ENCODE results near the gene DCHS2.

DCHS2 gene

DNA sequence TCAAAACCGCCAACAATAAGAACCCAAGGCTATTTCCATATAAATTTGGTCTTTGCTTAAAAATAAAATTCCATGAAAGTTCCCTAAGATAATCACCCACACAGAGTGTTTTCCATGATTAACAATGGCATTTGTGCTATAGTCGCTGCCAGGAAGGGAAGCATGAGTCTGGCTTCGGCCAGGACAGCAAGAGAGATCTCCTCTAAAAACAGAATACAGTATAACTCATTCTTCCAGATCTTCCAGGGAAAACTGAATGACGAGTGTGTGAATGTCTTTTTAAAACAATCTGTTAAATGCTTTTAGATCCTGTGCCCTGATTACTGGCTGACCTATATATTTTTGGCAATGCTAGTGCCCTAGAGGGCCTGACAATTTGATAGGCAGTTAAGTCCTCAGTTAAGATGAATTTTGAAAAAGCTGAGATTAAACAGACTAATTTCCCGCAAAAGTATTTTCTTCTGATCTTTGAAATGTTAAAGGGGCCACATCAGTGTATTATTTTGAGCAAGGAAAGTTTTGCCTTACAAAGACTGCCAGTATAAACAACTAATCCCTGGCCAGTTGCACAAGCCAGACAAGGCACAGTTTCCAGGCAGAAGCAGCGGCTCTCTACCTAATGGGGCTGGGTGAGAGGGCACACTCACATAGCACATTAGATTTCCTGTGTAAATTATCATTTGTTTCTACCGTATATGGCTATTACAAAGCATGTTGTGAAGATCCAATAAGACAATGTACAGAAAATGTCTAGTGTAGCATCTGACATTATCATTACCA, 127.3 kb downstream of the DCHS2 start:
- Histone ChIP-seq H2AFZ (ENCODE audit: low read depth, low read length) (no peak overlapping the region), H4K8ac (ENCODE audit: low read length) (no peak overlapping the region), H3K9me3 (ENCODE audit: control insufficient read depth, low read length) (no peaks in the 10 kb centered on the region), H3K18ac (ENCODE audit: low read depth in 1 of 2, low read length in 2 of 2) (no peak overlapping the region), H2AK5ac (ENCODE audit: low read length, severe bottlenecking) (no peak overlapping the region), H2BK15ac (ENCODE audit: low read depth, poor library complexity, severe bottlenecking) (no peak overlapping the region), H3K23ac (ENCODE audit: low read length in 2 of 2) (no peak overlapping the region), H3K4me2 (ENCODE audit: low read length, poor library complexity, severe bottlenecking) (no peak overlapping the region), H4K91ac (ENCODE audit: low read length) (no peak overlapping the region), H3K4ac (ENCODE audit: low read depth in 1 of 2, low read length in 2 of 2) (no peak overlapping the region), H3K4me1 (ENCODE audit: control insufficient read depth, insufficient read depth, low read depth, low read length) (no peaks in the 10 kb centered on the region), H3K27me3 (ENCODE audit: control insufficient read depth in 1 of 2, insufficient read depth in 1 of 2, low read length in 2 of 2) (peaks cover 0 to 3% of the 10 kb centered on the region in 2 experiments), H3K27ac (ENCODE audit: low read length, poor library complexity, severe bottlenecking) (no peak overlapping the region), H3K79me1 (replicated peaks; ENCODE audit: low read length, poor library complexity, severe bottlenecking) (no peaks in the 10 kb centered on the region), H3K9ac (ENCODE audit: low read length) (peak overlapping the region; percentile 12), H2BK5ac (ENCODE audit: low read depth, low read length, poor library complexity, severe bottlenecking) (no peak overlapping the region), H3K36me3 (ENCODE audit: control insufficient read depth in 1 of 2, insufficient read depth in 2 of 2, low read depth in 1 of 2, low read length in 2 of 2) (no peaks in the 10 kb centered on the region), H2BK120ac (ENCODE audit: low read depth, low read length) (no peak overlapping the region), H3K14ac (ENCODE audit: low read length in 2 of 2) (no peak overlapping the region), H3K4me3 (ENCODE audit: insufficient read depth in 1 of 2, low read depth in 1 of 2, low read length in 2 of 2) (no peak overlapping the region), H2BK12ac (ENCODE audit: low read length in 2 of 2) (no peak overlapping the region)
- no peak for DNase-seq
- 89% methylated on average over 5 of the region's 7 CpGs for WGBS

- Histone ChIP-seq H3K18ac (ENCODE audit: low read depth in 1 of 2, low read length in 2 of 2) (no peak overlapping the region), H3K79me1 (replicated peaks; ENCODE audit: low read length, poor library complexity, severe bottlenecking) (no peaks in the 10 kb centered on the region), H3K4me1 (ENCODE audit: control insufficient read depth, insufficient read depth, low read depth, low read length) (no peaks in the 10 kb centered on the region), H4K8ac (ENCODE audit: low read length) (no peak overlapping the region), H2BK120ac (ENCODE audit: low read depth, low read length) (no peak overlapping the region), H2BK15ac (ENCODE audit: low read depth, poor library complexity, severe bottlenecking) (no peak overlapping the region), H4K91ac (ENCODE audit: low read length) (no peak overlapping the region), H3K4me2 (ENCODE audit: low read length, poor library complexity, severe bottlenecking) (no peak overlapping the region), H3K9me3 (ENCODE audit: control insufficient read depth, low read length) (no peaks in the 10 kb centered on the region), H3K27ac (ENCODE audit: low read length, poor library complexity, severe bottlenecking) (no peak overlapping the region), H2BK12ac (ENCODE audit: low read length in 2 of 2) (no peak overlapping the region), H3K36me3 (ENCODE audit: control insufficient read depth in 1 of 2, insufficient read depth in 2 of 2, low read depth in 1 of 2, low read length in 2 of 2) (no peaks in the 10 kb centered on the region), H2AFZ (ENCODE audit: low read depth, low read length) (no peak overlapping the region), H3K9ac (ENCODE audit: low read length) (no peak overlapping the region), H3K23ac (ENCODE audit: low read length in 2 of 2) (no peak overlapping the region), H3K27me3 (ENCODE audit: control insufficient read depth in 1 of 2, insufficient read depth in 1 of 2, low read length in 2 of 2) (no peaks in the 10 kb centered on the region), H2AK5ac (ENCODE audit: low read length, severe bottlenecking) (no peak overlapping the region), H2BK5ac (ENCODE audit: low read depth, low read length, poor library complexity, severe bottlenecking) (no peak overlapping the region), H3K4me3 (ENCODE audit: insufficient read depth in 1 of 2, low read depth in 1 of 2, low read length in 2 of 2) (no peak overlapping the region), H3K4ac (ENCODE audit: low read depth in 1 of 2, low read length in 2 of 2) (no peak overlapping the region), H3K14ac (ENCODE audit: low read length in 2 of 2) (no peak overlapping the region)
- whole genome bisulfite sequencing, result 89% methylated on average over 3 of the region's 4 CpGs
- no peak for DNase-seq
Observed at GRCh38 chr4:154361450-154361849, 130.1 kb downstream of the DCHS2 start.

DNA sequence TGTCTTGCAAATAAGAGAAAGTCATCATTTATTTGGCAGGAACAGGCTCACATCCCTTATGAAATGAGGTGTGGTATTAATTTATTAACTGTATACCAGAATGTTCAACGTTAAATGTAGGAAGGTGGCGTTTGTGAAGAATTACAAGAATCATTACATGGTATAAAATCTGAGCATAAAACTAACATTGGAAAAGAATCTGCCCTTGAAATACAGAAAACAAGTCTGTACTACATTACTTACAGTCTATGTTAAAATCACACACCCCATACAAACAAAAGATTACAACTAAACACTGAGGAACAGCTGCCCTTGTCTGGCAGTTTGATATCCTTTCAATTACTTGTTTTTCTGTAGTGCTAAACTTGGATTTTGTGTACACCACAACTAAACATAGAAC, 131.1 kb downstream of the DCHS2 start:
- WGBS, result 31% methylated on average over 2 of the region's 2 CpGs
- Histone ChIP-seq H2BK12ac (ENCODE audit: low read length in 2 of 2) (no peak overlapping the region), H3K79me1 (replicated peaks; ENCODE audit: low read length, poor library complexity, severe bottlenecking) (no peaks in the 10 kb centered on the region), H3K9ac (ENCODE audit: low read length) (no peak overlapping the region), H3K27me3 (ENCODE audit: control insufficient read depth in 1 of 2, insufficient read depth in 1 of 2, low read length in 2 of 2) (no peaks in the 10 kb centered on the region), H3K36me3 (ENCODE audit: control insufficient read depth in 1 of 2, insufficient read depth in 2 of 2, low read depth in 1 of 2, low read length in 2 of 2) (no peaks in the 10 kb centered on the region), H2AK5ac (ENCODE audit: low read length, severe bottlenecking) (no peak overlapping the region), H3K4ac (ENCODE audit: low read depth in 1 of 2, low read length in 2 of 2) (no peak overlapping the region), H4K91ac (ENCODE audit: low read length) (no peak overlapping the region), H3K23ac (ENCODE audit: low read length in 2 of 2) (no peak overlapping the region), H2BK120ac (ENCODE audit: low read depth, low read length) (no peak overlapping the region), H3K14ac (ENCODE audit: low read length in 2 of 2) (no peak overlapping the region), H3K4me1 (ENCODE audit: control insufficient read depth, insufficient read depth, low read depth, low read length) (no peaks in the 10 kb centered on the region), H2BK5ac (ENCODE audit: low read depth, low read length, poor library complexity, severe bottlenecking) (no peak overlapping the region), H2BK15ac (ENCODE audit: low read depth, poor library complexity, severe bottlenecking) (no peak overlapping the region), H2AFZ (ENCODE audit: low read depth, low read length) (no peak overlapping the region), H3K4me2 (ENCODE audit: low read length, poor library complexity, severe bottlenecking) (no peak overlapping the region), H3K4me3 (ENCODE audit: insufficient read depth in 1 of 2, low read depth in 1 of 2, low read length in 2 of 2) (no peak overlapping the region), H3K9me3 (ENCODE audit: control insufficient read depth, low read length) (no peaks in the 10 kb centered on the region), H4K8ac (ENCODE audit: low read length) (no peak overlapping the region), H3K27ac (ENCODE audit: low read length, poor library complexity, severe bottlenecking) (no peak overlapping the region), H3K18ac (ENCODE audit: low read depth in 1 of 2, low read length in 2 of 2) (no peak overlapping the region)
- no peak for DNase-seq

GRCh38 chr4:154354883-154355282, 136.7 kb downstream of the DCHS2 start:
- Histone ChIP-seq H2BK5ac (ENCODE audit: low read depth, low read length, poor library complexity, severe bottlenecking) (no peak overlapping the region), H3K9me3 (ENCODE audit: control insufficient read depth, low read length) (no peaks in the 10 kb centered on the region), H3K4me2 (ENCODE audit: low read length, poor library complexity, severe bottlenecking) (no peak overlapping the region), H3K18ac (ENCODE audit: low read depth in 1 of 2, low read length in 2 of 2) (no peak overlapping the region), H4K8ac (ENCODE audit: low read length) (no peak overlapping the region), H3K27me3 (ENCODE audit: control insufficient read depth in 1 of 2, insufficient read depth in 1 of 2, low read length in 2 of 2) (no peaks in the 10 kb centered on the region), H3K14ac (ENCODE audit: low read length in 2 of 2) (no peak overlapping the region), H3K4me1 (ENCODE audit: control insufficient read depth, insufficient read depth, low read depth, low read length) (no peaks in the 10 kb centered on the region), H3K27ac (ENCODE audit: low read length, poor library complexity, severe bottlenecking) (no peak overlapping the region), H3K4ac (ENCODE audit: low read depth in 1 of 2, low read length in 2 of 2) (no peak overlapping the region), H3K79me1 (replicated peaks; ENCODE audit: low read length, poor library complexity, severe bottlenecking) (no peaks in the 10 kb centered on the region), H3K9ac (ENCODE audit: low read length) (no peak overlapping the region), H2BK12ac (ENCODE audit: low read length in 2 of 2) (no peak overlapping the region), H3K4me3 (ENCODE audit: insufficient read depth in 1 of 2, low read depth in 1 of 2, low read length in 2 of 2) (no peak overlapping the region), H2AFZ (ENCODE audit: low read depth, low read length) (no peak overlapping the region), H3K36me3 (ENCODE audit: control insufficient read depth in 1 of 2, insufficient read depth in 2 of 2, low read depth in 1 of 2, low read length in 2 of 2) (no peaks in the 10 kb centered on the region), H2BK15ac (ENCODE audit: low read depth, poor library complexity, severe bottlenecking) (no peak overlapping the region), H3K23ac (ENCODE audit: low read length in 2 of 2) (no peak overlapping the region), H4K91ac (ENCODE audit: low read length) (no peak overlapping the region), H2BK120ac (ENCODE audit: low read depth, low read length) (no peak overlapping the region), H2AK5ac (ENCODE audit: low read length, severe bottlenecking) (no peak overlapping the region)
- DNase-seq, result no peak

Measured in mesenchymal stem cell (in vitro differentiated cells and primary cell).